GM12874 (cell line): ENCODE data around the gene LRRC45.

Source experiments
- CTCF ChIP-seq: IDR thresholded peaks from 2 replicates; pipeline ENCODE4 v1.5.1; 2011; ENCODE audit warnings: low read depth, mild to moderate bottlenecking, control low read depth, low read length, moderate library complexity; ENCODE audit not compliant: insufficient read depth

Gene LRRC45

GRCh38 chr17:82007495-82008257 lies 15.4 kb upstream of the LRRC45 start:
- no peak for TF ChIP-seq CTCF

GRCh38 chr17:82008258-82008940 lies 14.7 kb upstream of the LRRC45 start:
- no peak for TF ChIP-seq CTCF

- TF ChIP-seq CTCF, result no peak
Observed at GRCh38 chr17:82008941-82009405, 14.1 kb upstream of the LRRC45 start.

- TF ChIP-seq CTCF, result no peak
Observed at GRCh38 chr17:82009413-82009812, 13.7 kb upstream of the LRRC45 start.

- no peak for TF ChIP-seq CTCF
Observed at GRCh38 chr17:82010575-82011525, 12.3 kb upstream of the LRRC45 start.

- TF ChIP-seq CTCF, result no peak
Observed at GRCh38 chr17:82011617-82012187, 11.4 kb upstream of the LRRC45 start.
